Fibroblast of pulmonary artery (primary cell): ENCODE measurements around the gene PRSS2.

Experiments
- DNase-seq: peaks from one replicate; pipeline ENCODE4 v3.0.0-alpha.2; 2010; ENCODE audit warnings: low read depth
- H3K4me3 ChIP-seq: replicated peaks from 2 replicates; pipeline ENCODE4 v1.5.1; 2011; ENCODE audit warnings: low read depth, mild to moderate bottlenecking, control low read depth, low read length, moderate library complexity
- CTCF ChIP-seq: IDR thresholded peaks from 2 replicates; pipeline ENCODE4 v1.5.1; 2011; ENCODE audit warnings: mild to moderate bottlenecking, control low read depth, low read length, inconsistent platforms; ENCODE audit errors: missing control alignments

Gene PRSS2

GRCh38 chr7:142784096-142784495 is 13.3 kb downstream of the PRSS2 start:
- TF ChIP-seq CTCF, result no peak
- DNase-seq, result no peak
- H3K4me3 ChIP-seq, result no peak overlapping the region

- DNase-seq, result no peak
- no peak for TF ChIP-seq CTCF
- H3K4me3 ChIP-seq, result no peak overlapping the region
These were observed 13.9 kb downstream of the PRSS2 start for GRCh38 chr7:142784716-142785115.

- H3K4me3 ChIP-seq, result no peak overlapping the region
- TF ChIP-seq CTCF, result no peak
- no peak for DNase-seq
These were observed 15.1 kb downstream of the PRSS2 start for GRCh38 chr7:142785841-142786250.

- no peak overlapping the region for H3K4me3 ChIP-seq
- DNase-seq, result no peak
- no peak for TF ChIP-seq CTCF
These were observed 16.4 kb downstream of the PRSS2 start for GRCh38 chr7:142787034-142787768.

- DNase-seq, result no peak
- TF ChIP-seq CTCF, result no peak
- no peak overlapping the region for H3K4me3 ChIP-seq
These were observed 17.0 kb downstream of the PRSS2 start for GRCh38 chr7:142787783-142788182.

- no peak for DNase-seq
- no peak overlapping the region for H3K4me3 ChIP-seq
- TF ChIP-seq CTCF, result no peak
These were observed 17.8 kb downstream of the PRSS2 start for GRCh38 chr7:142788303-142789289.
